ENCODE data around the gene ACADL.

GRCh38 chr2:210264282-210264681 lies 39.0 kb upstream of the ACADL start:
- TF ChIP-seq CTCF (IDR thresholded peaks at IDR 0.05; ENCODE audit: low read depth, low read length) (no peak), EZH2phosphoT487 (IDR thresholded peaks at IDR 0.05; ENCODE audit: low read depth) (no peak)

Measured in OCI-LY3 (cell line).